Measurements from ENCODE around the gene EFR3B.

Gene EFR3B

DNA sequence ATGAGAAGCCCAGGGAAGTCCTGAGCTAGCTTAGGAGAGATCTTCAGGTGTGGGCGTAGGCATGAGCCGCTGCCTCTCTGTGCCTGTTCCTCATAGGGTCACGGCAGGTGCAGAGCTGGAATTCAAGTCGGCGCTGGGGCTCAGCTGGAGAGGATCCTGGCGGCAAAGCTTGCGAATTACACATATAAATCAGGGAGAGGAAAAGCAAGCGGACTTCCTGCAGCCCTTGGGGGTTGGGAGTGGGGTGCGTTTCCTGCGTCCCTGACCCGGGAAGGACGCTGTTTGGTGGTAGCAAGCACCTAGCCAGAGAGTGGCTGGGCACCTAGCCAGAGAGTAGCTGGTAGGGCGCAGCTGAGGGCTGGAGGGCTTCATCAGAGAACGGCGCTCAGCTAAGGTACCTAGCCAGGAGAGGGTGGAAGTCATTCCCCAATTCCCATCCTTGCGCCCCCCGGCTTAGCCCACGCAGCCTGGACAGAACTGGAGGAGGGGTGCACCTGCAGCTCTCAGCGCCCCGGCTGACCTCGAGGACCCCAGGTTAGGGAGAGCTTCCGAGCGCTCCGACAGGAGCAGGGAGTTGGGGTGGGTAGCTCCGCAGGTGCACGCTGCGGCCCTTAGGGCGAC is 459 bp upstream of the EFR3B start:
- peak; percentile 42 for ATAC-seq

DNA sequence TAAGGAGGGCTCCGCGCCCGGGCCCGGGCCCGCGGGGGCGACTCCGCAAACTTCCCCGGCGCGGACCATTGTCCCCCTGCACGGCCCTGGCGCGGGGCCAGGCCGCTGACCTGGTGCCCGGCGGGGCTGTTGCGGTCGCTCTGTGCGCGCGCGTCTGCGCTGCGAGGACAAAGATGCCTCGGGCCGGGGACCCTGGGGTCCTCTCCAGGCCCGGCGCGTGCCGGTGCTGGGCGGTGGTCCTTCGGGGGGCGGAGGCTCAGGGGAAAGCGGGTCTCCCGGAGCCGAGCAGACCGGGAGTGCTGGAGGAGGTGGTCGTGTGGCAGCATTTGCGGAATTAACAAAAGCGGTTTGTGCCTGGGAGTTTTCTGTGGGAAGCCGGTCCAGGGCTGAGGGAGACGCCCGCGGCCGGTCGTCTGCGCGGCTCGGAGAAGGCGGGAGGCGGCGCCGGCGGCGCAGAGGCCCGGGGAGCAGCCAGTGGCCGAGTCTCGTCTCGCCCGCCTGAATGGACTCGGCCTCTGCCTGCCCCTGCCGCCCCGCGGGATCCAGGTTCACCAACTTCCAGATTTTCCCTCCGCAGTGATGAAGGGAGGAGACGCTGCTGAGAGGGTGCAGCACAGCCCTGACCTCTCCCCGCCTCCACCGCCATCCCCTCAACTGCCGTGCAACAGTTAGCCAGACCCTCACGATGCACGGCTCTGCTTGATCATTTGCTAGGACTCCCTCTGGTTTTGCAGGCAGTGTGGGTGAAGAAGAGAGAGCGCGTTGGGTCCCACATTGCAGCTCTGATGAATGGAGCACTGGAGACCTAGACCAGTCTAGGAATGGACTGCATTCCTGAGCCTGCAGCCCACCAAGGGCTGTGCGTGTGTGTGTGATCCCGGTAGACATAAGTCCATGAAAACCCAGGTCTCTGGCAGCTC is 705 bp downstream of the EFR3B start:
- peak; percentile 61 for ATAC-seq
- TF ChIP-seq RARB (CRISPR knock-in tag; IDR thresholded peaks at IDR 0.05): no peak
- TF ChIP-seq GLIS3 (CRISPR knock-in tag; IDR thresholded peaks at IDR 0.05): 0 out of 2 replicates have a peak, but pooled peaks have one; percentile 62

More for the DNA sequence above, 459 bp upstream of the EFR3B start:
- TF ChIP-seq SNAI2 (CRISPR knock-in tag; IDR thresholded peaks at IDR 0.05): peak; percentile 89; the same call in 1 of the 2 replicates
- TF ChIP-seq GLIS3 (CRISPR knock-in tag; IDR thresholded peaks at IDR 0.05): no peak
- TF ChIP-seq, protein P1, sequence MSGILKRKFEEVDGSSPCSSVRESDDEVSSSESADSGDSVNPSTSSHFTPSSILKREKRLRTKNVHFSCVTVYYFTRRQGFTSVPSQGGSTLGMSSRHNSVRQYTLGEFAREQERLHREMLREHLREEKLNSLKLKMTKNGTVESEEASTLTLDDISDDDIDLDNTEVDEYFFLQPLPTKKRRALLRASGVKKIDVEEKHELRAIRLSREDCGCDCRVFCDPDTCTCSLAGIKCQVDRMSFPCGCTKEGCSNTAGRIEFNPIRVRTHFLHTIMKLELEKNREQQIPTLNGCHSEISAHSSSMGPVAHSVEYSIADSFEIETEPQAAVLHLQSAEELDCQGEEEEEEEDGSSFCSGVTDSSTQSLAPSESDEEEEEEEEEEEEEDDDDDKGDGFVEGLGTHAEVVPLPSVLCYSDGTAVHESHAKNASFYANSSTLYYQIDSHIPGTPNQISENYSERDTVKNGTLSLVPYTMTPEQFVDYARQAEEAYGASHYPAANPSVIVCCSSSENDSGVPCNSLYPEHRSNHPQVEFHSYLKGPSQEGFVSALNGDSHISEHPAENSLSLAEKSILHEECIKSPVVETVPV (CRISPR knock-in tag; IDR thresholded peaks at IDR 0.05): no peak

DNA sequence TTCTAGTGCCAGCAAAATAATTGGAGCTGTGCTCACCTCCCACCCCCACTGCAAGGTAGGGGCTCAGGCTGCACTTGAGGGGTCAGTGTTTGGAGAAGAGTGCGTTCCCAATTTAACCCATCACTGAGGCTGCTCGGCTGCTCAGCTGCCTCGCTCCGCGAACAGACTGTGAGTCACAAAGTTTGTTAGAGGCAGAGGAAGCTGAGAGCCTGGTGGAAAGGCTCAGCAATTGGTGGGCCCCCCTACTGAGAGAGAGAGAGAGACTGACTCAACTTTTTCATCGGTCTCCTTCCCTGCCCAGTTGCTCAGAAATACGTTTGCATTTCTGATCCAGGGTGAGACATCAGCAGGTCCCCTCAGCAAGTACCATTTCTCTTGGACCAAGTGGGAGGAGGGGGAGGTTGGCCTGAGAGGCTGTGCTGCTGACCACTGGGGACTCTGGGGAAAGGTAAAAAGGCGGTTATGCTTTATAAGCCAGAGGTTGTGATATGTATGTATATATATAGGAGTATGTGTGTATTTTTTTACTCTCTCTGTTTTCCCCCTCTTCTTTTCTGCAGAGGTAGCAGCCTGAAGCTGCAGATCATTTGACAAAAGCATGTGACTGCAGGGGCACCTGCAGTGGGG is 1.5 kb downstream of the EFR3B start:
- TF ChIP-seq SNAI2 (CRISPR knock-in tag; IDR thresholded peaks at IDR 0.05) (no peak), OSR1 (CRISPR knock-in tag; IDR thresholded peaks at IDR 0.05) (no peak), GLIS3 (CRISPR knock-in tag; IDR thresholded peaks at IDR 0.05) (no peak), PPARA (CRISPR knock-in tag; IDR thresholded peaks at IDR 0.05; ENCODE audit: borderline replicate concordance) (no peak), ESRRG (CRISPR knock-in tag; IDR thresholded peaks at IDR 0.05) (no peak), TCF4 (CRISPR knock-in tag; IDR thresholded peaks at IDR 0.05; ENCODE audit: borderline replicate concordance) (no peak), ZFP3 (CRISPR knock-in tag; IDR thresholded peaks at IDR 0.05) (0 out of 2 replicates have a peak, but pooled peaks have one; percentile 10), ZFP30 (CRISPR knock-in tag; IDR thresholded peaks at IDR 0.05) (no peak)
- peak; percentile 53 for ATAC-seq

DNA sequence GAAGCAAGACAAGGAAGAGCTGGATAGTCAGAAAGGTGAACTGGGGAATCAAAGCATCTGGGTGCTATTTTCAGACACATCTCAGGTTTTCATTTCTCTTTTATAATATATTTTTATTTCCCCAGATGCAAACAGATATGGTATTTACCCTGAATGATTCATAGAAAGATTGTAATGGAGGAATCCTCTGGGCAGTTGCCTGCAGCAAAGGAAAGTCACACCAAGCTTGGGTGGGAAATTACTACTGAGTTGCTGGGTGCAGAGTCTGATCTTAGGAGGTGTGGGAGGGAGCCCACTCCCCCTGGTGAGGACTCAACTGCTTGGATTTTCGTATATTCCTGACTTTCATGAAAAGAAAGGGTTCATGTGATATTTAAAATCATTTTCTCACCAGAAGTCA is 2.1 kb downstream of the EFR3B start:
- TF ChIP-seq, protein P2, sequence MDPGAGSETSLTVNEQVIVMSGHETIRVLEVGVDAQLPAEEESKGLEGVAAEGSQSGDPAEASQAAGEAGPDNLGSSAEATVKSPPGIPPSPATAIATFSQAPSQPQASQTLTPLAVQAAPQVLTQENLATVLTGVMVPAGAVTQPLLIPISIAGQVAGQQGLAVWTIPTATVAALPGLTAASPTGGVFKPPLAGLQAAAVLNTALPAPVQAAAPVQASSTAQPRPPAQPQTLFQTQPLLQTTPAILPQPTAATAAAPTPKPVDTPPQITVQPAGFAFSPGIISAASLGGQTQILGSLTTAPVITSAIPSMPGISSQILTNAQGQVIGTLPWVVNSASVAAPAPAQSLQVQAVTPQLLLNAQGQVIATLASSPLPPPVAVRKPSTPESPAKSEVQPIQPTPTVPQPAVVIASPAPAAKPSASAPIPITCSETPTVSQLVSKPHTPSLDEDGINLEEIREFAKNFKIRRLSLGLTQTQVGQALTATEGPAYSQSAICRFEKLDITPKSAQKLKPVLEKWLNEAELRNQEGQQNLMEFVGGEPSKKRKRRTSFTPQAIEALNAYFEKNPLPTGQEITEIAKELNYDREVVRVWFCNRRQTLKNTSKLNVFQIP (CRISPR knock-in tag; IDR thresholded peaks at IDR 0.05; ENCODE audit: borderline replicate concordance, low read depth): no peak
- TF ChIP-seq ISL1 (CRISPR knock-in tag; IDR thresholded peaks at IDR 0.05): no peak
- TF ChIP-seq, protein P1 (CRISPR knock-in tag; IDR thresholded peaks at IDR 0.05): no peak
- no peak for TF ChIP-seq SNAI2 (CRISPR knock-in tag; IDR thresholded peaks at IDR 0.05)
- no peak for TF ChIP-seq ZNF70 (CRISPR knock-in tag; IDR thresholded peaks at IDR 0.05)
- no peak for TF ChIP-seq RARB (CRISPR knock-in tag; IDR thresholded peaks at IDR 0.05)
- TF ChIP-seq CSDC2 (CRISPR knock-in tag; IDR thresholded peaks at IDR 0.05): no peak
- ATAC-seq: no peak

DNA sequence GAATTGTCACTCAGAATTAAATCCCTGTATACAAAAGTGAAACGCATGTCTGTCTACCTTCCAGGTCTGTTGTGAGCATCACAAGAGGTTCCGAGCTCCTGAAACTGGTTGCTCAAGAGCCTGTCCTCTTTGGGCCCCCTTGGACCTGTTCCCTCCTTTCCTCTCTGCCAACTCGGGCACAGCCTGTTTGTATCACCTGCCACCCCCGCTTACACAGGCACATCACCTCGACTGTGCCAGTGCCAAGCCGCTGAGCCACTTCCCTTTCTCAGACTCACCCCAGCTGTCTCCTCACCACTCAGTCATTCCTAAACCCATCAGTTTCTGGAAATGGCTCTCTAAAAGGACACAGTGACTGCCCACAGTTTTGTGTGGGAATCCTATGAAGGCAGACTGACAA is 3.1 kb downstream of the EFR3B start:
- no peak for ATAC-seq
- no peak for TF ChIP-seq ZNF70 (CRISPR knock-in tag; IDR thresholded peaks at IDR 0.05)
- TF ChIP-seq, protein P1 (CRISPR knock-in tag; IDR thresholded peaks at IDR 0.05): no peak
- TF ChIP-seq OSR1 (CRISPR knock-in tag; IDR thresholded peaks at IDR 0.05): no peak
- TF ChIP-seq, protein P2 (CRISPR knock-in tag; IDR thresholded peaks at IDR 0.05; ENCODE audit: borderline replicate concordance, low read depth): no peak
- no peak for TF ChIP-seq ZFP3 (CRISPR knock-in tag; IDR thresholded peaks at IDR 0.05)
- TF ChIP-seq TOX (CRISPR knock-in tag; IDR thresholded peaks at IDR 0.05; ENCODE audit: borderline replicate concordance): no peak
- no peak for TF ChIP-seq ARNTL (CRISPR knock-in tag; IDR thresholded peaks at IDR 0.05; ENCODE audit: borderline replicate concordance, low read depth)
- no peak for TF ChIP-seq CSDC2 (CRISPR knock-in tag; IDR thresholded peaks at IDR 0.05)
- no peak for TF ChIP-seq ZNF565 (CRISPR knock-in tag; conservative IDR thresholded peaks at IDR 0.05; ENCODE audit: low read depth)
- no peak for TF ChIP-seq ZFP30 (CRISPR knock-in tag; IDR thresholded peaks at IDR 0.05)
- TF ChIP-seq RARB (CRISPR knock-in tag; IDR thresholded peaks at IDR 0.05): no peak
- TF ChIP-seq ZNF8 (CRISPR knock-in tag; IDR thresholded peaks at IDR 0.05): no peak
- TF ChIP-seq PPARA (CRISPR knock-in tag; IDR thresholded peaks at IDR 0.05; ENCODE audit: borderline replicate concordance): no peak
- TF ChIP-seq, protein P3, sequence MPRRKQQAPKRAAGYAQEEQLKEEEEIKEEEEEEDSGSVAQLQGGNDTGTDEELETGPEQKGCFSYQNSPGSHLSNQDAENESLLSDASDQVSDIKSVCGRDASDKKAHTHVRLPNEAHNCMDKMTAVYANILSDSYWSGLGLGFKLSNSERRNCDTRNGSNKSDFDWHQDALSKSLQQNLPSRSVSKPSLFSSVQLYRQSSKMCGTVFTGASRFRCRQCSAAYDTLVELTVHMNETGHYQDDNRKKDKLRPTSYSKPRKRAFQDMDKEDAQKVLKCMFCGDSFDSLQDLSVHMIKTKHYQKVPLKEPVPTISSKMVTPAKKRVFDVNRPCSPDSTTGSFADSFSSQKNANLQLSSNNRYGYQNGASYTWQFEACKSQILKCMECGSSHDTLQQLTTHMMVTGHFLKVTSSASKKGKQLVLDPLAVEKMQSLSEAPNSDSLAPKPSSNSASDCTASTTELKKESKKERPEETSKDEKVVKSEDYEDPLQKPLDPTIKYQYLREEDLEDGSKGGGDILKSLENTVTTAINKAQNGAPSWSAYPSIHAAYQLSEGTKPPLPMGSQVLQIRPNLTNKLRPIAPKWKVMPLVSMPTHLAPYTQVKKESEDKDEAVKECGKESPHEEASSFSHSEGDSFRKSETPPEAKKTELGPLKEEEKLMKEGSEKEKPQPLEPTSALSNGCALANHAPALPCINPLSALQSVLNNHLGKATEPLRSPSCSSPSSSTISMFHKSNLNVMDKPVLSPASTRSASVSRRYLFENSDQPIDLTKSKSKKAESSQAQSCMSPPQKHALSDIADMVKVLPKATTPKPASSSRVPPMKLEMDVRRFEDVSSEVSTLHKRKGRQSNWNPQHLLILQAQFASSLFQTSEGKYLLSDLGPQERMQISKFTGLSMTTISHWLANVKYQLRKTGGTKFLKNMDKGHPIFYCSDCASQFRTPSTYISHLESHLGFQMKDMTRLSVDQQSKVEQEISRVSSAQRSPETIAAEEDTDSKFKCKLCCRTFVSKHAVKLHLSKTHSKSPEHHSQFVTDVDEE (CRISPR knock-in tag; IDR thresholded peaks at IDR 0.05): no peak
- TF ChIP-seq BACH2 (CRISPR knock-in tag; IDR thresholded peaks at IDR 0.05; ENCODE audit: borderline replicate concordance): no peak

Measured in SK-N-SH treated with all-trans-retinoic acid at 6 μM for 48 hours (cell line).